RWPE2 (cell line): ENCODE data around the gene PTPRU.

Experiments
- ATAC-seq: fragments of 200-7000 bp; cut with Tn5 transposase; 3 replicates; pipeline ENCODE4 v1.9.1; 2021; ENCODE audit warnings: low read depth
- DNase-seq: peaks from one replicate; pipeline ENCODE4 v3.0.0-alpha.2; 2020; ENCODE audit warnings: low spot score
- H3K27ac ChIP-seq: fragments of 450-650 bp; 2 replicates; pipeline ENCODE4 v1.5.1; 2017; ENCODE audit warnings: mild to moderate bottlenecking; ENCODE audit not compliant: poor library complexity, severe bottlenecking
- H3K27me3 ChIP-seq: fragments of 250-450 bp; sonication (Bioruptor Pico); 2 replicates; pipeline ENCODE4 v1.5.1; 2021; ENCODE audit warnings: mild to moderate bottlenecking, moderate library complexity; ENCODE audit not compliant: insufficient read depth, poor library complexity, severe bottlenecking
- H3K36me3 ChIP-seq: fragments of 250-450 bp; sonication (Bioruptor Pico); 2 replicates; pipeline ENCODE4 v1.5.1; 2020; ENCODE audit warnings: low read depth, mild to moderate bottlenecking, moderate library complexity
- H3K4me1 ChIP-seq: fragments of 250-450 bp; sonication (Bioruptor Pico); 2 replicates; pipeline ENCODE4 v1.5.1; 2021; ENCODE audit warnings: mild to moderate bottlenecking, moderate library complexity; ENCODE audit not compliant: insufficient read depth, poor library complexity, severe bottlenecking
- H3K4me3 ChIP-seq: fragments of 250-450 bp; sonication (Bioruptor Pico); 2 replicates; pipeline ENCODE4 v1.5.1; 2021; ENCODE audit warnings: mild to moderate bottlenecking, moderate library complexity; ENCODE audit not compliant: severe bottlenecking
- H3K9me3 ChIP-seq: fragments of 250-450 bp; sonication (Bioruptor Pico); 2 replicates; pipeline ENCODE4 v1.5.1; 2021; ENCODE audit warnings: mild to moderate bottlenecking, moderate library complexity; ENCODE audit not compliant: severe bottlenecking
- CTCF ChIP-seq: fragments of 450-650 bp; IDR thresholded peaks from one replicate; pipeline ENCODE4 v1.5.1; 2017; ENCODE audit warnings: mild to moderate bottlenecking, moderate library complexity; ENCODE audit not compliant: poor library complexity, severe bottlenecking

PTPRU gene

GRCh38 chr1:29368936-29369932, 132.9 kb downstream of the PTPRU start:
- Histone ChIP-seq H3K27ac (no peak overlapping the region), H3K4me1 (no peaks in the 10 kb centered on the region), H3K9me3 (no peaks in the 10 kb centered on the region), H3K27me3 (peaks cover 4% of the 10 kb centered on the region), H3K4me3 (no peak overlapping the region), H3K36me3 (no peaks in the 10 kb centered on the region)
- DNase-seq (no peak), ATAC-seq (no peak; the same call in 2 of the 3 replicates)
- no peak for TF ChIP-seq CTCF

GRCh38 chr1:29370067-29370466, 133.7 kb downstream of the PTPRU start:
- Histone ChIP-seq H3K27me3 (peaks cover 5% of the 10 kb centered on the region), H3K27ac (no peak overlapping the region), H3K9me3 (no peaks in the 10 kb centered on the region), H3K36me3 (no peaks in the 10 kb centered on the region), H3K4me3 (no peak overlapping the region), H3K4me1 (no peaks in the 10 kb centered on the region)
- no peak for DNase-seq
- ATAC-seq = no peak
- TF ChIP-seq CTCF = no peak

GRCh38 chr1:29371332-29371731, 135.0 kb downstream of the PTPRU start:
- peaks cover 5% of the 10 kb centered on the region for H3K27me3 ChIP-seq
- no peaks in the 10 kb centered on the region for H3K4me1 ChIP-seq
- ATAC-seq (no peak), DNase-seq (no peak)
- H3K27ac ChIP-seq = no peak overlapping the region
- H3K36me3 ChIP-seq = no peaks in the 10 kb centered on the region
- no peak for TF ChIP-seq CTCF
- H3K9me3 ChIP-seq = no peaks in the 10 kb centered on the region
- H3K4me3 ChIP-seq = no peak overlapping the region

- no peak for TF ChIP-seq CTCF
- no peaks in the 10 kb centered on the region for H3K9me3 ChIP-seq
- H3K4me1 ChIP-seq = no peaks in the 10 kb centered on the region
- H3K4me3 ChIP-seq = no peak overlapping the region
- no peak overlapping the region for H3K27ac ChIP-seq
- H3K27me3 ChIP-seq = peaks cover 5% of the 10 kb centered on the region
- DNase-seq = no peak
- H3K36me3 ChIP-seq = no peaks in the 10 kb centered on the region
- no peak for ATAC-seq
These were observed 135.8 kb downstream of the PTPRU start for GRCh38 chr1:29372108-29372507.
